ENCODE results near the gene TIGD1.

DNA sequence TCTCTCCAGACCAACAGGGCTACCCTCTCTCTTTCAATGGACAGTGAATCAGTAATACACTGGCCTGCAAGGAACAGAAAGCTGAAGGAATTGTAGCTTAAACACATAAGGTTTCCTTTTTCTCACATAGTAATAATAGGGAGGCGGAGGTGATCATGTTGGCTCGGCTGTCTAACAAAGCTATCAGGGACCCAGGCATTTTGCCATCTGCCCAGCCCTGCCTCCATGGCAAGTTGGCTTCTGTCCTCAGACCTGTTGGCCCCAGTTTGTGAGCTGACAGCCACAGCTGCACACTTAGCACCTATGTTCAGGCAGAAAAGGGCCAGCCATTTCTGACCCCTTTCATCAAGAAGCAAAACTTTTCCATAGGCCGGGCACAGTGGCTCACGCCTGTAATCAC lies 12.9 kb downstream of the TIGD1 start:
- TF ChIP-seq, protein P1, sequence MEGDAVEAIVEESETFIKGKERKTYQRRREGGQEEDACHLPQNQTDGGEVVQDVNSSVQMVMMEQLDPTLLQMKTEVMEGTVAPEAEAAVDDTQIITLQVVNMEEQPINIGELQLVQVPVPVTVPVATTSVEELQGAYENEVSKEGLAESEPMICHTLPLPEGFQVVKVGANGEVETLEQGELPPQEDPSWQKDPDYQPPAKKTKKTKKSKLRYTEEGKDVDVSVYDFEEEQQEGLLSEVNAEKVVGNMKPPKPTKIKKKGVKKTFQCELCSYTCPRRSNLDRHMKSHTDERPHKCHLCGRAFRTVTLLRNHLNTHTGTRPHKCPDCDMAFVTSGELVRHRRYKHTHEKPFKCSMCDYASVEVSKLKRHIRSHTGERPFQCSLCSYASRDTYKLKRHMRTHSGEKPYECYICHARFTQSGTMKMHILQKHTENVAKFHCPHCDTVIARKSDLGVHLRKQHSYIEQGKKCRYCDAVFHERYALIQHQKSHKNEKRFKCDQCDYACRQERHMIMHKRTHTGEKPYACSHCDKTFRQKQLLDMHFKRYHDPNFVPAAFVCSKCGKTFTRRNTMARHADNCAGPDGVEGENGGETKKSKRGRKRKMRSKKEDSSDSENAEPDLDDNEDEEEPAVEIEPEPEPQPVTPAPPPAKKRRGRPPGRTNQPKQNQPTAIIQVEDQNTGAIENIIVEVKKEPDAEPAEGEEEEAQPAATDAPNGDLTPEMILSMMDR (conservative IDR thresholded peaks at IDR 0.05 in 1 of 2, IDR thresholded peaks at IDR 0.05 in 1 of 2; ENCODE audit: extremely low read depth in 1 of 2, insufficient read depth in 1 of 2, low read depth in 1 of 2, low read length in 2 of 2): no peak
- no peak for TF ChIP-seq EZH2 (IDR thresholded peaks at IDR 0.05; ENCODE audit: borderline replicate concordance, low read length)

Measured in mammary epithelial cell (primary cell).